HepG2 (cell line): ENCODE results near the gene RTBDN. TPM values are rescaled to one million over a fixed set of nuclear protein-coding genes. Genes with fewer than 3 reads are reported as not detected.

Experiments used
- CREB1 ChIP-seq, 2 experiments: fragments of 450-650 bp in 1 of 2; IDR thresholded peaks; 2 replicates each; pipeline ENCODE4 v1.6.1; 2016 to 2017; ENCODE audit warnings: control low read depth in 1 of 2, mild to moderate bottlenecking in 1 of 2, missing compliant biosample characterization in 1 of 2, missing genetic modification characterization in 1 of 2
- FIP1L1 ChIP-seq: fragments of 200-400 bp; formaldehyde crosslinking; IDR thresholded peaks from 2 replicates; pipeline ENCODE4 v1.6.1; 2018; ENCODE audit warnings: low read depth, mild to moderate bottlenecking, low read length, moderate library complexity, borderline replicate concordance; ENCODE audit not compliant: insufficient read depth
- FOXA3 ChIP-seq: IDR thresholded peaks from 2 replicates; pipeline ENCODE4 v1.6.1; 2016; ENCODE audit warnings: missing genetic modification reagents, missing compliant biosample characterization
- HDAC2 ChIP-seq: sonication (generic); formaldehyde crosslinking; IDR thresholded peaks from 2 replicates; pipeline ENCODE4 v1.4.0; 2020; ENCODE audit warnings: missing genetic modification reagents
- HIVEP1 ChIP-seq: sonication (generic); formaldehyde crosslinking; IDR thresholded peaks from 2 replicates; pipeline ENCODE4 v1.4.0; 2020; ENCODE audit warnings: mild to moderate bottlenecking, missing genetic modification reagents
- KDM2A ChIP-seq: sonication (generic); formaldehyde crosslinking; IDR thresholded peaks from 2 replicates; pipeline ENCODE4 v1.4.0; 2020; ENCODE audit warnings: low read depth, missing genetic modification reagents, borderline replicate concordance
- MAX ChIP-seq: IDR thresholded peaks from 2 replicates; pipeline ENCODE4 v1.6.1; 2012; ENCODE audit warnings: inconsistent platforms
- NR2F6 ChIP-seq, 2 experiments: IDR thresholded peaks; 2 replicates each; pipeline ENCODE4 v1.6.1; 2016; ENCODE audit warnings: antibody characterized with exemption in 1 of 2, mild to moderate bottlenecking in 1 of 2
- RNF219 ChIP-seq: sonication (generic); formaldehyde crosslinking; IDR thresholded peaks from 2 replicates; pipeline ENCODE4 v1.5.0; 2020; ENCODE audit warnings: mild to moderate bottlenecking, missing genetic modification reagents
- SALL1 ChIP-seq: sonication (generic); formaldehyde crosslinking; IDR thresholded peaks from 2 replicates; pipeline ENCODE4 v1.8.0; 2022; ENCODE audit warnings: mild to moderate bottlenecking, missing genetic modification reagents
- TEAD3 ChIP-seq: optimal IDR thresholded peaks from 2 replicates; pipeline ENCODE3; 2016; ENCODE audit warnings: borderline replicate concordance
- ZBTB7B ChIP-seq: sonication (generic); formaldehyde crosslinking; IDR thresholded peaks from 2 replicates; pipeline ENCODE4 v1.4.0; 2020; ENCODE audit warnings: missing genetic modification reagents
- ZNF136 ChIP-seq: sonication (generic); formaldehyde crosslinking; IDR thresholded peaks from 2 replicates; pipeline ENCODE4 v1.8.1; 2022; ENCODE audit warnings: low read depth, mild to moderate bottlenecking, moderate library complexity, missing genetic modification reagents
- ZNF24 ChIP-seq: fragments of 450-650 bp; IDR thresholded peaks from 2 replicates; pipeline ENCODE4 v1.6.1; 2017; ENCODE audit warnings: antibody characterized with exemption, mild to moderate bottlenecking
- ZNF280B ChIP-seq: sonication (generic); formaldehyde crosslinking; IDR thresholded peaks from 2 replicates; pipeline ENCODE4 v1.5.0; 2020; ENCODE audit warnings: missing genetic modification reagents, mild to moderate bottlenecking, borderline replicate concordance
- ZNF589 ChIP-seq: sonication (generic); formaldehyde crosslinking; conservative IDR thresholded peaks from 2 replicates; pipeline ENCODE4 v1.8.0; 2022; ENCODE audit warnings: mild to moderate bottlenecking, moderate library complexity, missing genetic modification reagents
- ZNF678 ChIP-seq: sonication (generic); formaldehyde crosslinking; IDR thresholded peaks from 2 replicates; pipeline ENCODE4 v1.4.0; 2020; ENCODE audit warnings: mild to moderate bottlenecking, missing genetic modification reagents
- ZNF703 ChIP-seq: sonication (generic); formaldehyde crosslinking; IDR thresholded peaks from 2 replicates; pipeline ENCODE4 v1.5.1; 2020; ENCODE audit warnings: missing genetic modification reagents, mild to moderate bottlenecking, moderate library complexity, borderline replicate concordance
- polyA plus RNA-seq, 8 experiments: library from polyadenylated mRNA; depleted of rRNA in 3 of 8; stranded (reverse) in 7 of 8; unstranded in 1 of 8; fragments of >200 nt; fragmentation: Illumina TruSeq in 4 of 8; extraction: Trizol in 4 of 8; gene quantifications; 2 replicates each; pipeline versions ENCODE4 v1.2.1 to v1.2.3, GENCODE V29; 2011 to 2016; ENCODE audit warnings: low read depth in 4 of 8, missing spikeins in 1 of 8, mixed read lengths in 1 of 8; ENCODE audit not compliant: insufficient read depth in 1 of 8
- total RNA-seq, 5 experiments: library from RNA; depleted of rRNA; stranded (reverse); fragments of >200 nt; fragmentation: Illumina TruSeq; extraction: Trizol; gene quantifications; 2 replicates each; pipeline ENCODE4 v1.2.3, GENCODE V29; 2016; ENCODE audit warnings: low read depth in 1 of 5
- TF ChIP-seq, protein P1 (sequence below): sonication (generic); IDR thresholded peaks from 2 replicates; pipeline ENCODE4 v1.6.1; 2016; ENCODE audit warnings: low read depth, borderline replicate concordance
- TF ChIP-seq, protein P2 (sequence below): sonication (generic); formaldehyde crosslinking; IDR thresholded peaks from 2 replicates; pipeline ENCODE4 v1.8.1; 2023; ENCODE audit warnings: mild to moderate bottlenecking, moderate library complexity, missing genetic modification reagents
- TF ChIP-seq, protein P3 (sequence below): sonication (generic); formaldehyde crosslinking; IDR thresholded peaks from 2 replicates; pipeline ENCODE4 v1.9.0; 2021; ENCODE audit warnings: missing genetic modification reagents, borderline replicate concordance

RTBDN gene
- total and polyA plus RNA-seq, 2 of the 13 experiments (the other 11 are each of a cell fraction or from before 2014, with no cell fraction given): 0.27 to 0.48 TPM

DNA sequence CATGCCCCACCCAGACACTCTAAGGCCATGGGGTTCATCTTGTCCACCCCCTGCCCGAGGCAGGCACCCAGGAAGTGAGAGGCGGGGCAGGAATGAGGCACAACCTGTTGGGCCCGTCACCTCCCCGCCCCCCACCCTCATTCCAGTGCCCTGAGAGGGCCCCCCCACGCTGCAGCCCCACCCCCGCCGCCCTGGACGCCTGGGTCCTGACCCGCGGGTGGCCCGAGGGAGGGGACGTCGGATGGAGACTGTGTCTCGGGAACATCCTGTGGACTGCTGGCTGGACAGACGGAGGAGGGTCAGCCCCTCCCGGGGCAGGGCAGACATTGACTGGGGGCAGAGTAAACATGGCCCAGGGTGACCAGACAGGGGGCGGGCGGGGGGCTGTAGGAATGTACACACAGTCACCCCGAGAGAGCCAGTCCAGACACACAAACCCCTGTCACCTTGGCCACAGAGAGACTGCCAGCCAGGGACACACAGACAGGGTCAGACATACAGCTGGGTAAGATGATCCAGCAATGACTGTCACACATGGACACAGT is 50.5 kb downstream of the RTBDN start (continued):
- 0 out of 2 replicates have a peak, but pooled peaks have one; percentile 22 for TF ChIP-seq KDM2A (CRISPR knock-in tag)
- no peak for TF ChIP-seq RNF219 (CRISPR knock-in tag)
- no peak for TF ChIP-seq MAX
- no peak for TF ChIP-seq ZNF136 (CRISPR knock-in tag)
- TF ChIP-seq, protein P1, sequence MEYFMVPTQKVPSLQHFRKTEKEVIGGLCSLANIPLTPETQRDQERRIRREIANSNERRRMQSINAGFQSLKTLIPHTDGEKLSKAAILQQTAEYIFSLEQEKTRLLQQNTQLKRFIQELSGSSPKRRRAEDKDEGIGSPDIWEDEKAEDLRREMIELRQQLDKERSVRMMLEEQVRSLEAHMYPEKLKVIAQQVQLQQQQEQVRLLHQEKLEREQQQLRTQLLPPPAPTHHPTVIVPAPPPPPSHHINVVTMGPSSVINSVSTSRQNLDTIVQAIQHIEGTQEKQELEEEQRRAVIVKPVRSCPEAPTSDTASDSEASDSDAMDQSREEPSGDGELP: peak; percentile 46; the same call in 1 of the 2 replicates
- peak; percentile 51; the same call in 1 of the 2 replicates for TF ChIP-seq ZNF280B (CRISPR knock-in tag)
- TF ChIP-seq, protein P2, sequence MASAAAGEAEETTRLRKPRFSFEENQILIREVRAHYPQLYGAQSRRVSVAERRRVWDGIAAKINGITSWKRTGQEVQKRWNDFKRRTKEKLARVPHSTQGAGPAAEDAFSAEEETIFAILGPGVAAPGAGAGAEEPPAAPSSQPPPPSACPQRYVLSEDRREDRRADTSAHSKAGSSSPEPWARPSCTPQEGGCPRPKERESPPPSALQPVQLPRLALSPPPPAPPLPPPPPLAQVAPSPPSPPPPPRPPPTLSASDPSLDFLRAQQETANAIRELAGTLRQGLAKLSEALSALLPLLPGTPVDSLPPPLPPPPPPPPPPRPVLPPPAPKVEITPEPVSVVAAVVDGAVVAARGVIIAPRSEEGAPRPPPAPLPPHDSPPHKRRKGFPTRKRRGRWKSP (CRISPR knock-in tag): peak; percentile 47; the same call in 1 of the 2 replicates
- TF ChIP-seq ZNF678 (CRISPR knock-in tag): no peak
- TF ChIP-seq FOXA3 (CRISPR knock-in tag): peak; percentile 79
- TF ChIP-seq NR2F6 (IDR thresholded peaks at IDR 0.05): peak; percentile 50
- peak; percentile 71 for TF ChIP-seq NR2F6 (CRISPR knock-in tag; IDR thresholded peaks at IDR 0.05)
- TF ChIP-seq TEAD3 (CRISPR knock-in tag): peak; percentile 51
- 0 out of 2 replicates have a peak, but pooled peaks have one; percentile 33 for TF ChIP-seq ZNF589
- peak; percentile 29; the same call in 1 of the 2 replicates for TF ChIP-seq ZBTB7B (CRISPR knock-in tag)
- TF ChIP-seq SALL1 (CRISPR knock-in tag): peak; percentile 55; the same call in 1 of the 2 replicates
- TF ChIP-seq FIP1L1: no peak
- 0 out of 2 replicates have a peak, but pooled peaks have one; percentile 41 for TF ChIP-seq HIVEP1 (CRISPR knock-in tag)
- TF ChIP-seq ZNF703: no peak
- no peak for TF ChIP-seq ZNF24
- TF ChIP-seq CREB1 (IDR thresholded peaks at IDR 0.05): no peak
- TF ChIP-seq CREB1 (CRISPR knock-in tag; IDR thresholded peaks at IDR 0.05): no peak
- TF ChIP-seq HDAC2 (CRISPR knock-in tag): 0 out of 2 replicates have a peak, but pooled peaks have one; percentile 27
- TF ChIP-seq, protein P3, sequence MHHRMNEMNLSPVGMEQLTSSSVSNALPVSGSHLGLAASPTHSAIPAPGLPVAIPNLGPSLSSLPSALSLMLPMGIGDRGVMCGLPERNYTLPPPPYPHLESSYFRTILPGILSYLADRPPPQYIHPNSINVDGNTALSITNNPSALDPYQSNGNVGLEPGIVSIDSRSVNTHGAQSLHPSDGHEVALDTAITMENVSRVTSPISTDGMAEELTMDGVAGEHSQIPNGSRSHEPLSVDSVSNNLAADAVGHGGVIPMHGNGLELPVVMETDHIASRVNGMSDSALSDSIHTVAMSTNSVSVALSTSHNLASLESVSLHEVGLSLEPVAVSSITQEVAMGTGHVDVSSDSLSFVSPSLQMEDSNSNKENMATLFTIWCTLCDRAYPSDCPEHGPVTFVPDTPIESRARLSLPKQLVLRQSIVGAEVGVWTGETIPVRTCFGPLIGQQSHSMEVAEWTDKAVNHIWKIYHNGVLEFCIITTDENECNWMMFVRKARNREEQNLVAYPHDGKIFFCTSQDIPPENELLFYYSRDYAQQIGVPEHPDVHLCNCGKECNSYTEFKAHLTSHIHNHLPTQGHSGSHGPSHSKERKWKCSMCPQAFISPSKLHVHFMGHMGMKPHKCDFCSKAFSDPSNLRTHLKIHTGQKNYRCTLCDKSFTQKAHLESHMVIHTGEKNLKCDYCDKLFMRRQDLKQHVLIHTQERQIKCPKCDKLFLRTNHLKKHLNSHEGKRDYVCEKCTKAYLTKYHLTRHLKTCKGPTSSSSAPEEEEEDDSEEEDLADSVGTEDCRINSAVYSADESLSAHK (CRISPR knock-in tag): no peak
